Left ventricle myocardium inferior (tissue), 1 donor: ENCODE data around the gene ITPKA. TPM values are rescaled to one million over a fixed set of nuclear protein-coding genes. Genes with fewer than 3 reads are reported as not detected.

Experiments used
- DNase-seq: peaks from one replicate; pipeline ENCODE4 v3.0.0-alpha.2; 2020
- H3K27ac ChIP-seq: fragments of 200-600 bp; replicated peaks from 2 replicates; pipeline ENCODE4 v1.8.0; 2021
- H3K27me3 ChIP-seq: fragments of 200-600 bp; 2 replicates; pipeline ENCODE4 v1.8.0; 2021; ENCODE audit warnings: low read depth
- H3K36me3 ChIP-seq: fragments of 200-600 bp; 2 replicates; pipeline ENCODE4 v1.8.0; 2021
- H3K4me1 ChIP-seq: fragments of 200-600 bp; 2 replicates; pipeline ENCODE4 v1.8.0; 2021
- H3K4me3 ChIP-seq: fragments of 200-600 bp; 2 replicates; pipeline ENCODE4 v1.8.0; 2021; ENCODE audit warnings: mild to moderate bottlenecking, moderate library complexity
- H3K9me3 ChIP-seq: fragments of 200-600 bp; replicated peaks from 2 replicates; pipeline ENCODE4 v1.8.0; 2021
- intact Hi-C: fragments of 100-400 bp; cut with micrococcal nuclease; formaldehyde crosslinking; loops from one replicate; pipeline ENCODE4 v1.11.0; 2022
- total RNA-seq: library from RNA; stranded (reverse); fragmentation: NEBNext Ultra II Directional; extraction: Animal tissue kit (Norgen Biotek cat#: 25700); gene quantifications from one replicate; pipeline ENCODE4 v1.2.1, GENCODE V29; 2021
- TF ChIP-seq, protein P1 (sequence below): fragments of 200-600 bp; IDR thresholded peaks from 2 replicates; pipeline ENCODE4 v1.8.0; 2021; ENCODE audit warnings: antibody characterized with exemption, mild to moderate bottlenecking, borderline replicate concordance
- donor health status: DM: no; HTN: yes; CAD: no; lungs with severe emphysema.

The ITPKA gene
- total RNA-seq, 1 donor from 2014 or later = 1.9 TPM

DNA sequence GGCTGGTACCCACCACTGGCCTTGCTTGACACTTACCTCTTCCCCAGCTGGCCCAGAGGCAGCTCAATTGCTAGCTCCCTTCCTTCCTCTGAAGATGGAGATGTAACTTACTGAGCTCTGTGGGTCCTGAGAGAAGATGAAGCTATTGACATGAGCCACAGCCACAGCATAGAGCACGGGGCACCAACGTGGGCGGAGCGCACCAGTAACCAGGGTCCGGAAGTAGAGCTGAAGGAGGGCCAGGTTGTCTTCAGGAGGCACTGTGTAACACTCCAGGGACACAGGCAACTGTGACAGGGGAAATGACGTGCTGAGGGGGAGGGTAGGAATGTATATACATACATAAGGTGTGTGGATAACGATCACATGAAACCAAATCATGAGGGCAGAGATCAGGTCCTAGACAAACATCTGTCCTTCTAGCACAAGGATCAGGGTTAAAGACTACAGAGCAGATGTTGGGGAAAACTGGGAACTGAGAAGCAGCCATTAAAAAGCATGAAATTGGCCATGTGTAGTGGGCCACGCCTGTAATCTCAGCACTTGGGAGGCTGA, 24.3 kb downstream of the ITPKA start:
- H3K36me3 ChIP-seq = peaks cover 24% of the 10 kb centered on the region
- TF ChIP-seq, protein P1, sequence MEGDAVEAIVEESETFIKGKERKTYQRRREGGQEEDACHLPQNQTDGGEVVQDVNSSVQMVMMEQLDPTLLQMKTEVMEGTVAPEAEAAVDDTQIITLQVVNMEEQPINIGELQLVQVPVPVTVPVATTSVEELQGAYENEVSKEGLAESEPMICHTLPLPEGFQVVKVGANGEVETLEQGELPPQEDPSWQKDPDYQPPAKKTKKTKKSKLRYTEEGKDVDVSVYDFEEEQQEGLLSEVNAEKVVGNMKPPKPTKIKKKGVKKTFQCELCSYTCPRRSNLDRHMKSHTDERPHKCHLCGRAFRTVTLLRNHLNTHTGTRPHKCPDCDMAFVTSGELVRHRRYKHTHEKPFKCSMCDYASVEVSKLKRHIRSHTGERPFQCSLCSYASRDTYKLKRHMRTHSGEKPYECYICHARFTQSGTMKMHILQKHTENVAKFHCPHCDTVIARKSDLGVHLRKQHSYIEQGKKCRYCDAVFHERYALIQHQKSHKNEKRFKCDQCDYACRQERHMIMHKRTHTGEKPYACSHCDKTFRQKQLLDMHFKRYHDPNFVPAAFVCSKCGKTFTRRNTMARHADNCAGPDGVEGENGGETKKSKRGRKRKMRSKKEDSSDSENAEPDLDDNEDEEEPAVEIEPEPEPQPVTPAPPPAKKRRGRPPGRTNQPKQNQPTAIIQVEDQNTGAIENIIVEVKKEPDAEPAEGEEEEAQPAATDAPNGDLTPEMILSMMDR = no peak
- H3K4me1 ChIP-seq = peaks cover 12% of the 10 kb centered on the region
- no peaks in the 10 kb centered on the region for H3K9me3 ChIP-seq
- no peak overlapping the region for H3K27ac ChIP-seq
- H3K4me3 ChIP-seq = no peak overlapping the region
- DNase-seq = no peak
- intact Hi-C loops = no loop called here
- H3K27me3 ChIP-seq = peaks cover 16% of the 10 kb centered on the region

DNA sequence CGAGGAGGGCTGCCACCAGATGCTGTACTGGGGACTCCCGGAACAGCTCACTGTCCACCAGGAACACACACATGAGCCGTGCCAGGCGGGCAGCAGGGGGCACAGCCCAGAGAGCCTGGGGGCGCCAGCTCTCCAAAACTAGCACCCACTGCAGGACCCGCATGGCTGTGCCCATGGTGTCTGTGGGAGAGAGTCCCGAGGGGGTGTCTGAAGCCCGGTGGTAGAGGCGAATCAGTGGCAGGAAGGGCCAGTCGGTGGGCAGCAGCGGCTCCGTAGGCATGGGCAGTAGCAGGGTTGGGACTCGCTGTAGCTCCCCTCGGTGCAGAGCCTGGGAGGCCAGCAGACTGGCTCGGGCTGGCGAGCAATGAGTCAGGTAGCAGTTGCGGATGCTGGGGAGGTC, 27.0 kb downstream of the ITPKA start:
- H3K9me3 ChIP-seq = no peaks in the 10 kb centered on the region
- DNase-seq = no peak
- no peak overlapping the region for H3K4me3 ChIP-seq
- no peaks in the 10 kb centered on the region for H3K4me1 ChIP-seq
- H3K27ac ChIP-seq = no peak overlapping the region
- no peaks in the 10 kb centered on the region for H3K27me3 ChIP-seq
- intact Hi-C loops = no loop called here
- TF ChIP-seq, protein P1 = no peak
- H3K36me3 ChIP-seq = peaks cover 32% of the 10 kb centered on the region

DNA sequence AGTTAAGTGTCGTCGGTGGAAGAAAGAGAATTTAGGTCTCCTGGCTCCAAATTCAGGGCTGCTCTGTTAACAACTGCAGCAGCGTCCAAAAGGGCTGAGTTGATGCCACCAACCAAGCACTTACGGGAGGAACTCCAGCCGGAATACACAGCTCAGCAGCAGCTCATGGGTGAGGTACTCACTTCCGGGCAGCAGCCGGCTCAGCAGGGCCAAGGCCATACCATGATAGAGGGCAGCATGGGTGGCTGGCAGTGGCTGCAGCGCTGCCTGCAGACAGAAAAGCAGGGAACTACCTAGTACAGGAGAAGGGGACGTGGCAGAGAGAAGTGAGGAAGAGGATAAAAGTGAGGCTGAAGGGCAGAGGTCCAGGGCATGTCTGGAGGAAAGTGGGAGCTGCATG, 27.9 kb downstream of the ITPKA start:
- H3K27ac ChIP-seq = no peak overlapping the region
- intact Hi-C loops = no loop called here
- no peak for DNase-seq
- no peaks in the 10 kb centered on the region for H3K9me3 ChIP-seq
- TF ChIP-seq, protein P1 = no peak
- no peaks in the 10 kb centered on the region for H3K4me1 ChIP-seq
- no peak overlapping the region for H3K4me3 ChIP-seq
- H3K36me3 ChIP-seq = peaks cover 41% of the 10 kb centered on the region
- no peaks in the 10 kb centered on the region for H3K27me3 ChIP-seq

DNA sequence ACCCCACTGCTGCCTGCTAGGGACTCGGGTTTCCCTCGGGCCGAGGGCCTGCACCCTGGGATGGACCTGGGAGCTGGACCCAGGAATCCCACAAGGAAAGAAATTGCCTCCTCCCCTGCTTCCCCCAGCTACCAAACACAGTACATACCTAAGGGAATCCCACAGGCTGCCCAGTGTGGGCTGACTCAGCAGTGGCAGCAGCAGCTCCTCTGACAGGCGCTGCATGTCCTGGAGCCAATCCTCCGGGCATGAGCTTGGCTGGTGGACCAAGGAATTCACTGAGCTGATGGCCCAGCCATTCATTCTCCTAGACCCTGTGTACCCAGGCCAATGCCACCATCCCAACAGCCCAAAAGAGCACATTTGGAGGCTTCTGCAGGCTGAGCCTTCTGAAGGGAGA, 29.4 kb downstream of the ITPKA start:
- no peak overlapping the region for H3K27ac ChIP-seq
- intact Hi-C loops = no loop called here
- TF ChIP-seq, protein P1 = no peak
- H3K4me1 ChIP-seq = no peaks in the 10 kb centered on the region
- peaks cover 43% of the 10 kb centered on the region for H3K36me3 ChIP-seq
- DNase-seq = no peak
- no peaks in the 10 kb centered on the region for H3K27me3 ChIP-seq
- H3K4me3 ChIP-seq = no peak overlapping the region
- H3K9me3 ChIP-seq = no peaks in the 10 kb centered on the region

DNA sequence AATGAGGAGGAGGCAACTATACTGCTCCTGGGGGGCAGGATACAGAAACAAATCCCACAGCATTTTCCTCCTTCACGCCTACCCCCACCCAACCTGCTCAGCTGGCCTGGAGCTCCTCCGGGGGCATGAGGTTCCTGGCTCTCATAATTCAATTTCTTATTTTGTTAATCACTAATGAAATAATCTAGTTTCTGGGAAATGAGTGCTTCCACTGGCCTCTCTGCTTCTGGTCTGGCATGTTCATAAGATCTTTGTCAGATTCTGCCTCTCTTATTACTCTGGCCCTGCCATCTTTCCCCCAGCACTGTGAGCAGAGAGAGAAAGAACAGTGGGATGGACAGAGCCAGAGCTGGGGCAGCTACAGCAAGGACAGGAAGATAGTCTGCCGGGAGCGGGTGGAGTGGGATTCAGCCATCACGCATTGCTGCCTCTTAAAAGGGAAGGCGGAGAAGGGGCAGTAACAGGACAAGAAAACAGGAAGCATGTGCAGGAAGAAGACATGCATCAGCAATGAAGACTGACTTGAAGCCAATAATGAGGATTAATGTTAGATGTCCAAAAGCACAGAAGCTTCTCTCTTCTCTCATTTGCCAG, 36.8 kb downstream of the ITPKA start:
- Histone ChIP-seq H3K9me3 (no peaks in the 10 kb centered on the region), H3K27ac (no peak overlapping the region), H3K27me3 (no peaks in the 10 kb centered on the region), H3K36me3 (peaks cover 94% of the 10 kb centered on the region), H3K4me1 (no peaks in the 10 kb centered on the region), H3K4me3 (no peak overlapping the region)
- DNase-seq = no peak
- TF ChIP-seq, protein P1 = no peak
- intact Hi-C loops = no loop called here
